Muscle layer of duodenum (tissue), 2 donors: ENCODE results near the gene CDC6.
A peak's percentile ranks its signal among the peaks of the same experiment; 100 is the strongest.

ENCODE experiments used
- H3K27ac ChIP-seq: one replicate; pipeline ENCODE4 v1.7.0; 2013; ENCODE audit warnings: mild to moderate bottlenecking, low read length
- H3K27me3 ChIP-seq: one replicate; pipeline ENCODE4 v1.7.0; 2013; ENCODE audit warnings: low read depth, mild to moderate bottlenecking, control low read depth, low read length
- H3K36me3 ChIP-seq, 2 donors: one replicate each; pipeline ENCODE4 v1.7.0; 2013; ENCODE audit warnings: low read length in 2 of 2, control low read depth in 1 of 2, mild to moderate bottlenecking in 1 of 2; ENCODE audit not compliant: insufficient read depth in 2 of 2, control insufficient read depth in 1 of 2
- H3K4me1 ChIP-seq, 2 donors: one replicate each; pipeline ENCODE4 v1.7.0; 2013; ENCODE audit warnings: low read length in 2 of 2, mild to moderate bottlenecking in 2 of 2, control low read depth in 1 of 2, moderate library complexity in 1 of 2; ENCODE audit not compliant: insufficient read depth in 2 of 2, control insufficient read depth in 1 of 2
- H3K4me3 ChIP-seq, 2 donors: one replicate each; pipeline ENCODE4 v1.7.0; 2013; ENCODE audit warnings: low read length in 2 of 2, low read depth in 1 of 2, mild to moderate bottlenecking in 1 of 2
- H3K9me3 ChIP-seq, 2 donors: one replicate each; pipeline ENCODE4 v1.7.0; 2013; ENCODE audit warnings: low read length in 2 of 2, control low read depth in 1 of 2, mild to moderate bottlenecking in 1 of 2; ENCODE audit not compliant: control insufficient read depth in 1 of 2
- donor health status: healthy.

CDC6 gene

GRCh38 chr17:40344421-40345160 lies 56.9 kb downstream of the CDC6 start:
- Histone ChIP-seq H3K27ac (peak overlapping the region; percentile 92), H3K4me1 (peaks cover 45 to 73% of the 10 kb centered on the region in 2 donors), H3K9me3 (no peaks in the 10 kb centered on the region), H3K4me3 (peak overlapping the region; percentile 84 to 96), H3K36me3 (peaks cover 9 to 14% of the 10 kb centered on the region in 2 donors), H3K27me3 (no peaks in the 10 kb centered on the region)

- H3K27ac ChIP-seq, result peak overlapping the region; percentile 92
- H3K4me3 ChIP-seq, result peak overlapping the region; percentile 84 to 96
- H3K9me3 ChIP-seq, result no peaks in the 10 kb centered on the region
- no peaks in the 10 kb centered on the region for H3K27me3 ChIP-seq
- H3K4me1 ChIP-seq, result peaks cover 52 to 73% of the 10 kb centered on the region in 2 donors
- H3K36me3 ChIP-seq, result peaks cover 14 to 19% of the 10 kb centered on the region in 2 donors
Observed at GRCh38 chr17:40345161-40345993, 57.7 kb downstream of the CDC6 start.

- H3K27me3 ChIP-seq, result no peaks in the 10 kb centered on the region
- H3K27ac ChIP-seq, result peak overlapping the region; percentile 92
- peaks cover 46 to 73% of the 10 kb centered on the region in 2 donors for H3K4me1 ChIP-seq
- no peaks in the 10 kb centered on the region for H3K9me3 ChIP-seq
- H3K4me3 ChIP-seq, result peak overlapping the region; percentile 84 to 96
- peaks cover 14 to 24% of the 10 kb centered on the region in 2 donors for H3K36me3 ChIP-seq
Observed at GRCh38 chr17:40345994-40346764, 58.5 kb downstream of the CDC6 start.

GRCh38 chr17:40346765-40347158 lies 59.1 kb downstream of the CDC6 start:
- H3K27ac ChIP-seq, result peak overlapping the region; percentile 92
- H3K36me3 ChIP-seq, result peaks cover 15 to 29% of the 10 kb centered on the region in 2 donors
- H3K27me3 ChIP-seq, result no peaks in the 10 kb centered on the region
- no peaks in the 10 kb centered on the region for H3K9me3 ChIP-seq
- peaks cover 46 to 76% of the 10 kb centered on the region in 2 donors for H3K4me1 ChIP-seq
- H3K4me3 ChIP-seq, result peak overlapping the region; percentile 38 to 44

GRCh38 chr17:40347319-40348135 lies 59.8 kb downstream of the CDC6 start:
- H3K4me3 ChIP-seq, result peak overlapping the region; percentile 37 to 44
- H3K27me3 ChIP-seq, result no peaks in the 10 kb centered on the region
- peaks cover 23 to 37% of the 10 kb centered on the region in 2 donors for H3K36me3 ChIP-seq
- peaks cover 49 to 76% of the 10 kb centered on the region in 2 donors for H3K4me1 ChIP-seq
- no peaks in the 10 kb centered on the region for H3K9me3 ChIP-seq
- H3K27ac ChIP-seq, result peak overlapping the region; percentile 92

GRCh38 chr17:40348136-40348504 lies 60.4 kb downstream of the CDC6 start:
- Histone ChIP-seq H3K36me3 (peaks cover 28 to 43% of the 10 kb centered on the region in 2 donors), H3K4me1 (peaks cover 50 to 76% of the 10 kb centered on the region in 2 donors), H3K4me3 (peak overlapping the region in 1 of 2 donors; percentile 37), H3K27me3 (no peaks in the 10 kb centered on the region), H3K27ac (peak overlapping the region; percentile 4), H3K9me3 (no peaks in the 10 kb centered on the region)

- Histone ChIP-seq H3K36me3 (peaks cover 30 to 44% of the 10 kb centered on the region in 2 donors), H3K4me3 (peak overlapping the region; percentile 3 to 37), H3K9me3 (no peaks in the 10 kb centered on the region), H3K27ac (no peak overlapping the region), H3K4me1 (peaks cover 50 to 71% of the 10 kb centered on the region in 2 donors), H3K27me3 (no peaks in the 10 kb centered on the region)
Observed at GRCh38 chr17:40348562-40349476, 61.1 kb downstream of the CDC6 start.

- Histone ChIP-seq H3K9me3 (no peaks in the 10 kb centered on the region), H3K36me3 (peaks cover 30 to 49% of the 10 kb centered on the region in 2 donors), H3K27me3 (no peaks in the 10 kb centered on the region), H3K27ac (no peak overlapping the region), H3K4me3 (peak overlapping the region in 1 of 2 donors; percentile 9), H3K4me1 (peaks cover 48 to 71% of the 10 kb centered on the region in 2 donors)
Observed at GRCh38 chr17:40349477-40349894, 61.8 kb downstream of the CDC6 start.

- Histone ChIP-seq H3K4me1 (peaks cover 44 to 73% of the 10 kb centered on the region in 2 donors), H3K36me3 (peaks cover 30 to 53% of the 10 kb centered on the region in 2 donors), H3K27ac (no peak overlapping the region), H3K4me3 (peak overlapping the region in 1 of 2 donors; percentile 9), H3K27me3 (no peaks in the 10 kb centered on the region), H3K9me3 (no peaks in the 10 kb centered on the region)
Observed at GRCh38 chr17:40349895-40350688, 62.4 kb downstream of the CDC6 start.
